GM18868 (cell line): ENCODE results near the gene TANC1.

Experiments
- ATAC-seq: cut with Tn5 transposase; IDR thresholded peaks from one replicate; pipeline ENCODE4 v1.9.1; 2021; ENCODE audit warnings: mild to moderate bottlenecking, moderate library complexity; ENCODE audit not compliant: unreplicated experiment

The TANC1 gene

DNA sequence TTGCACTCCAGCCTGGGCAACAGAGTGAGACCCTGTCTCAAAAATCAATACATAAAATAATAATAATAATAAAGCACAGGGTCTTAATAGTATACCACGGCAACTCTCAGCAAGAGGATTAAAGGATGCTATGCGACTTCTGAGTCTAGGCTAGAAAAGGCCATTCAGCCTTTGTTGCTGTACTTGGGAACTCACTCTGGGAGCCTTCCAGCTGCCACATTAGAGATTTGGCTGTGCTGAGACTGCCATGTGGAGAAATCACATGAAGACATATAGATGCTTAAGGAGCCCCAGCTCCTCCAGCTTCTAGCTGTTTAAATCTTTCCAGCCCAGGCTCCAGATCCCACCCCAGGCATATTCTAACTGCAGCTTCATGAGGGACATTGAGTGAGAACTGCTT lies 8.2 kb upstream of the TANC1 start:
- ATAC-seq = no peak

GRCh38 chr2:158962074-158962473 lies 6.4 kb upstream of the TANC1 start:
- ATAC-seq = no peak

- no peak for ATAC-seq
Measured at GRCh38 chr2:158963071-158963470, 5.4 kb upstream of the TANC1 start.

GRCh38 chr2:158965107-158965506 lies 3.3 kb upstream of the TANC1 start:
- ATAC-seq = no peak

- ATAC-seq = no peak
Measured at GRCh38 chr2:158965641-158966040, 2.8 kb upstream of the TANC1 start.

GRCh38 chr2:158966312-158966711 lies 2.1 kb upstream of the TANC1 start:
- no peak for ATAC-seq

DNA sequence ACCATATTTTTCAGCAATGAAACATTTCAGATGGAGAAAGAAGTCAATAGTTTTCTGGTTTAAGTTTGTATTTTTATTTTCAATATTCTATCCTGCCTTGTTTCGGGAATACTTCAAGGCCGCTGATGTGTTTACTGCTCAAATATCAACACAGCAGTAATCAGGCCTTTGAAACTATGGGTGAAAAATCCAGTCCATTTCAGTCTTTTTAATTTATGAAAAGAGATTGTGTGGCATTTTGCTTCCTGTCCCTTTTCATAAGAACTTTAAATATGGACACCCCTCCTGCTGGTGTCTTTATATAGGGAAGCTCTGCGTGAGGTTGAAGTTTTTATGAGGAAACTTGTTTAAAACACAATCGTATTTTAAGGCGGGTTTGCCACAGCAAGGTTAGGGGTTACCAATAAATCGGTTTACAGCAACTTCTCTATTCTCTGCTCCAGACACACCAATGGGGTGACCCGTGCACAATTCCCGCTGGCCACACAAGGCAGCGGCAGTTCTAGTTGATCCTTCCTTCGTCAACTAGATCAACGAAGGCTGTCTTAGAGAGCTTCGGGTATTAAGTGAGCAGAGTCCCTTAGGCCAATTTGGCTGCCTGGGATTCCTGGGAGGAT lies 1.2 kb upstream of the TANC1 start:
- ATAC-seq = no peak

DNA sequence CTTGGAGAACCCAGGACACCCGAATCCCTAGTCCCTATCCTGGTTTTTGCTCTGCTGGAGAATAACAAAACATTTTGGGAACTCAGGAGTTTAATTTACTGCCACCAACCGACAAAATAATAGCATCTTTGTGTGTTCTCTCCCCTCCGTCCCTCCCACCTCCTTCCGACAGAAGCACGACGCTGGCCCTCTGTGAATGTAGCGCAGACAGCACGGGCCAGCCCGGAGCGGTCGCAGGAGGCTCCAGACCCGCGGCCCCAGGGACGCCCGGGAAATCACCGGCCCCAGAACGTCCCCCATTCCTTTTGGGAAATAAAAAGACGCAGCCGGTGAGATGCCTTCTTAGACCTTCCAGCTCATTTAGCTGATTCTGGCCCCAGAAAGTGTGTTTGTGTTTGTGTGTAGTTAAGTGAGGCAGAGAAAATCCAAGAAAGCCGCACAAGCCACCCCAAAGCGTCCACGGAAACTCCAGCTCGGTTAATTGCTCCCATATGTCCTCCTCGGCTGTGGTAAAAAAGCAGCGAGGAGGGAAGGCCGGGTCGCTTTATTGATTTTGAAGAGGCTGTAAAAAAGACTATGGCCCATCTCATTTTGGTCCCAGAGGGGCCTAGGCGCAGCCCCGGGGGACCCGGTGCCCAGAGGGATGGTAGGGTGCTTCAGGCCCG lies 577 bp upstream of the TANC1 start:
- ATAC-seq = peak; percentile 23

GRCh38 chr2:158969162-158969714 lies 798 bp downstream of the TANC1 start:
- no peak for ATAC-seq

GRCh38 chr2:158969715-158970240 lies 1.3 kb downstream of the TANC1 start:
- no peak for ATAC-seq

GRCh38 chr2:158970241-158970751 lies 1.9 kb downstream of the TANC1 start:
- ATAC-seq = no peak

- no peak for ATAC-seq
Measured at GRCh38 chr2:158973116-158973956, 4.9 kb downstream of the TANC1 start.

DNA sequence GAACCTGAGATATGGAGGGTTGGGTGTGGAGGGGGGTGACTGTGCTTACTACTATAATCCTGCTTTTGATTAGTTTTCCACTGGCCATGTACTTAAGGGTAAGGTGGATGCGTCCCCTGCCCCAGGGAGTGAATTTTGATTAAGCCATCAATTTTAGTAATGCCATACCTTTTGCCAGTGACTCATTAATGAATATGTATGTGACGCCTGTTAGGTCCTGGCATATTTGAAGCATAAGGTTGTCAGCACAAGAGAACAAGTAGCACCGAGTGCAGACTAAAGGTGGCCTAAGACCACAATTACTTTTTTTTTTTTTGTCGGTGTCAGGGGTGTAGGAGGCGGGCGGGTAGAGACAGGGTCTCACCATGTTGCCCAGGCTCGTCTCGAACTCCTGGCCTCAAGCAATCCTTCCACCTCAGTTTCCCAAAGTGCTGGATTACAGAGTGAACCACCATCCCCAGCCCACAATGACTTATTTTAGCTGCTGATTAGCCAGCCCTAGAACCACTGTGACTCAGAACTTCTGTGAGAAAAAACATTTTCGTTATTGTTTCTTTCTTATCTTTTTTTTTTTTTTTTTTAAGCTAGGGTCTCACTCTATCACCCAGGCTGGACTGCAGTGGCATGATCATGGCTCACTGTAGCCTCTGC lies 7.0 kb downstream of the TANC1 start:
- ATAC-seq = no peak

- no peak for ATAC-seq
Measured at GRCh38 chr2:158979772-158980171, 11.3 kb downstream of the TANC1 start.

DNA sequence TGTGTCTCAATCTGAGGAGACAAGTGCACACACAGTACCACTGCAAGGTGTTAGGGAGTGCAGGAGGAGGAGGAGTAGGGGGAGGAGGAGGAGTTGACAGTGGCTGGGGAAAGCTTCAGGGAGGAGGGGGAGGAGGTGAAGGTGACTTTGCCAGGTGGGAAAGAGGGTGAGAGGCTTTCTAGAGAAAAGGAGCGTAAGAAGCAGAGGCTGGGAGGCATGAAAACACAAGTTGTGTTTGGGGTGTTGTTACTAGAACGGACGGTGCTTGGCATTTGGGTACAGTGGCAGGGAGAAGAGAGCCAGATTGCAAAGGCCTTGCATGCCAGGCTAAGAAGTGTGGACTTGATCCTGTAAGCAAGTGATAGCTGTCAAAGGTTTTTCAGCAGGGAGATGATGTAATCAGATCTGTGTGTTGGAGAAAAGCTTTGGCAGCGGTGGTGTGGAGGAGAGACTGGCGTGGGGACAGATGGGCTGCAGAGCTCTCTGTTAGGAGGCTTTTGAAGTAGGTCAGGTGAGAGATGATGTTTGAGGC lies 16.2 kb downstream of the TANC1 start:
- no peak for ATAC-seq

DNA sequence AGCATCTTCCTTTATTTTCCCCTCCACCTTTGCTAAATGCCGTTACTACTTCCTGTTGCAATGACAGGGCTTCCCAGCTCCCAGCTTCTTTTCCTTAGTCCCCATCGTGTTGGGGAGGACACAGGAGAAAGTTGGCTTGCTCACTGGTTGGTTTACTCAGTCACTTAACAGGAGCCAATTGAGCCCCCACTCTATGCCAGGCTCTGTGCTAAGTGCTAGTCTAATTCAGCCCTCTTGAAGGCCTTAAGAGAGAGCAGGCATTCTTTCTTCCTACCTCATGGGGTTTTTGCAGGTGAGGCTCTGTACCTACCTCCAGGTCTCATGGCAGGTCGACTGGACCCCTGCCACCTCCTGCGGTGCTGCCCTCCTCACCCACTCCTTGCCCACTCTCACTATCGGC lies 20.1 kb downstream of the TANC1 start:
- no peak for ATAC-seq

GRCh38 chr2:158989165-158989564 lies 20.7 kb downstream of the TANC1 start:
- ATAC-seq = no peak

DNA sequence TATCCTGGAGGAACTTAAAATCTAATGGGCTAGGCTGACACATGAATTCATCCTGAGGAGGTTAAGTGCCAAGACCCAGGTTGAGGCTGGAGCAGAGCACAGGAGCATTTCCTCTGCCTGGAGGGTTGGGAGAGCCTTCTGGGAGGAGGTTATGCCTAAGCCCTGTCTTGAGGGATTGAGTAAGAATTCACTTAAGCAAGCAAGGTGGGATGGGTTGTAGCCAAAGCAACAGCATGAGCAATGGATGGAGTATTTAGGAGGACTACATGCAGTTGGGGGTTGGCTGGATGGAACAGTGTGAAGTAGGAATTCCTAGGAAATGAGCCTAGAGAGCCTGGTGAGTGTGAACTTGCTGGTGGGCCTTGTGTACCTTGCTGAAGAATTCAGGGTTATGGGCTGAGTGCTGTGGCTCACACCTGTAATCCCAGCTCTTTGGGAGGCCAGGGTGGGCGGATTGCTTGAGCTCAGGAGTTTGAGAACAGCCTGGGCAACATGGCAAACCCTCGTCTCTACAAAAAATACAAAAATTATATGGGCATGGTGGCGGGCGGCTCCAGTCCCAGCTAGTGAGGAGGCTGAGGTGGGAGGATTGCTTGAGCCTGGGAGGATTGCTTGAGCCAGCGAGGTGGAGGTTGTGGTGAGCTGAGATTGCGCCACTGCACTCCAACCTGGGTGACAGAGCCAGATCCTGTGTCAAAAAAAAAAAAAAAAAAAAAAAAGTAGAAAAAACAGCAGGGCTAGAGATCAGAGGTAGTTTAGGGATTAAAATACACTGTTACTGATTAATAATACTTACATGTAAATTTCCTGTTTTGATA lies 22.2 kb downstream of the TANC1 start:
- no peak for ATAC-seq

DNA sequence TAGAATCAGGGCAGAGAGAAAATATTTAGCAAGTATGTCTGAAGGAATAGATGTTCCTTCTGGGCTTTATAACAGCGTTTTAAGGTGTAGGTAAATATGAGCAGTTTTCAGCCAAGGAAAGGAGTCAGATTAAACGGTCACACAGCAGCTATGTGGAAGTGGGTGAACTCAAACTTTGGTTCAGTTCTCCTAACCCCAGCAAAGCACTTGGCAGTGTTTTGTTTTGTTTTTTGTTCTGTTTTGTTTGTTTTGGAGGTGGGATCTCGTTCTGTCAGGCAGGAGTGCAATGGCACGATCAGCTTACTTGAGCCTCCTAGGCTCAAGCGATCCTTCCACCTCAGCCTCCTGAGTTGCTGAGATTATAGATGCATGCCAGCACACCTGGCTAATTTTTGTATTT lies 24.6 kb downstream of the TANC1 start:
- no peak for ATAC-seq
